T1000 (cell line): ENCODE results near the gene TLE4.
"Not testable (repeated sequence)": the region's sequence is repeated elsewhere in the genome, so short reads cannot be mapped to it uniquely, and the experiment has no call there.

Source experiments
- DNase-seq: peaks from one replicate; lab custom pipeline; 2025; ENCODE audit warnings: mixed read lengths; lab: John Stamatoyannopoulos, UW

TLE4 gene

GRCh38 chr9:79637177-79637925 is 65.6 kb downstream of the TLE4 start:
- DNase-seq = no peak

- no peak for DNase-seq
These were observed 67.0 kb downstream of the TLE4 start for GRCh38 chr9:79638806-79639205.

GRCh38 chr9:79639354-79639753 is 67.6 kb downstream of the TLE4 start:
- no peak for DNase-seq

GRCh38 chr9:79640067-79640466 is 68.3 kb downstream of the TLE4 start:
- not testable (repeated sequence) for DNase-seq

GRCh38 chr9:79641070-79641469 is 69.3 kb downstream of the TLE4 start:
- DNase-seq = no peak

- DNase-seq = no peak
These were observed 70.9 kb downstream of the TLE4 start for GRCh38 chr9:79642671-79643070.

GRCh38 chr9:79644048-79644447 is 72.3 kb downstream of the TLE4 start:
- DNase-seq = no peak

GRCh38 chr9:79644601-79645000 is 72.8 kb downstream of the TLE4 start:
- DNase-seq = no peak

- no peak for DNase-seq
These were observed 73.3 kb downstream of the TLE4 start for GRCh38 chr9:79645110-79645509.

- no peak for DNase-seq
These were observed 74.3 kb downstream of the TLE4 start for GRCh38 chr9:79646096-79646495.

- no peak for DNase-seq
These were observed 79.6 kb downstream of the TLE4 start for GRCh38 chr9:79651251-79651795.

- no peak for DNase-seq
These were observed 80.8 kb downstream of the TLE4 start for GRCh38 chr9:79652598-79652997.

GRCh38 chr9:79654591-79655382 is 83.0 kb downstream of the TLE4 start:
- DNase-seq = not testable (repeated sequence)

GRCh38 chr9:79655551-79655950 is 83.8 kb downstream of the TLE4 start:
- DNase-seq = no peak

- DNase-seq = no peak
These were observed 84.4 kb downstream of the TLE4 start for GRCh38 chr9:79656169-79656568.

- no peak for DNase-seq
These were observed 86.1 kb downstream of the TLE4 start for GRCh38 chr9:79657891-79658290.

GRCh38 chr9:79658926-79659325 is 87.2 kb downstream of the TLE4 start:
- DNase-seq = no peak

- no peak for DNase-seq
These were observed 88.8 kb downstream of the TLE4 start for GRCh38 chr9:79660615-79661014.

- no peak for DNase-seq
These were observed 89.5 kb downstream of the TLE4 start for GRCh38 chr9:79661279-79661678.

GRCh38 chr9:79661886-79662536 is 90.2 kb downstream of the TLE4 start:
- no peak for DNase-seq

GRCh38 chr9:79662537-79662956 is 90.8 kb downstream of the TLE4 start:
- DNase-seq = no peak

GRCh38 chr9:79663300-79663699 is 91.5 kb downstream of the TLE4 start:
- no peak for DNase-seq

GRCh38 chr9:79663878-79664277 is 92.1 kb downstream of the TLE4 start:
- no peak for DNase-seq
